ENCODE results near the gene NOTCH4. TPM values are rescaled to one million over a fixed set of nuclear protein-coding genes. Genes with fewer than 3 reads are reported as not detected.

Gene NOTCH4
- total RNA-seq, 1 experiment from 2014 or later: 2.3 TPM

GRCh38 chr6:32179766-32180405, 44.0 kb downstream of the NOTCH4 start:
- DNase-seq: no peak
- no peak overlapping the region for H4K5ac ChIP-seq (ENCODE audit: insufficient read length, low read depth, low read length)
- no peaks in the 10 kb centered on the region for H3K79me1 ChIP-seq (ENCODE audit: insufficient read depth, low read depth, low read length, poor library complexity, severe bottlenecking)
- H4K91ac ChIP-seq (ENCODE audit: insufficient read length, low read depth, low read length): no peak overlapping the region
- H3K79me2 ChIP-seq (ENCODE audit: insufficient read depth, low read length): peaks cover 9% of the 10 kb centered on the region; the same call in 1 of the 2 replicates
- no peak overlapping the region for H3K56ac ChIP-seq (ENCODE audit: insufficient read length, low read depth, low read length)
- H3K27ac ChIP-seq (ENCODE audit: insufficient read length, low read depth, low read length): no peak overlapping the region
- no peak overlapping the region for H3T11ph ChIP-seq (ENCODE audit: low read length)
- H3K4me2 ChIP-seq (ENCODE audit: insufficient read depth, insufficient read length, low read length): no peak overlapping the region
- Mint-ChIP-seq H3K27me3 (ENCODE audit: low read depth) (no peaks in the 10 kb centered on the region; the same call in 1 of the 2 replicates), H3K4me3 (peak overlapping the region; percentile 83 to 86; a peak in 4 of 5 replicates), H3K36me3 (ENCODE audit: insufficient read depth in 1 of 3, low read depth in 3 of 3) (peaks cover 22 to 52% (median 40%) of the 10 kb centered on the region in 3 experiments), H3K27ac (peak overlapping the region in 1 of 3 experiments; percentile 62; a peak in 2 of 7 replicates), H3K9me3 (no peaks in the 10 kb centered on the region; a peak in 1 of 5 replicates), H3K4me1 (peaks cover 24 to 26% of the 10 kb centered on the region in 2 experiments)
- no peak overlapping the region for H3K9ac ChIP-seq (ENCODE audit: extremely low read depth, insufficient read length, low read length)
- no peak overlapping the region for H2BK12ac ChIP-seq (ENCODE audit: insufficient read length, low read depth, low read length)
- H2BK5ac ChIP-seq (ENCODE audit: insufficient read length, low read length): no peak overlapping the region
- no CpG with 5 or more reads among the region's 10 CpGs for WGBS (ENCODE audit: extremely low coverage, insufficient read length, low lambda C conversion rate)
- no peak overlapping the region for H2BK120ac ChIP-seq (ENCODE audit: low read depth, low read length, poor library complexity, severe bottlenecking)
- no peak overlapping the region for H2AK5ac ChIP-seq (ENCODE audit: insufficient read length, low read length)
- no peak for TF ChIP-seq CTCF (conservative IDR thresholded peaks at IDR 0.05)
- H3K23me2 ChIP-seq (ENCODE audit: insufficient read length, low read depth, low read length, poor library complexity, severe bottlenecking): peaks cover 22% of the 10 kb centered on the region
- H3K4ac ChIP-seq (ENCODE audit: low read depth, low read length): no peak overlapping the region
- peaks cover under 1% of the 10 kb centered on the region; the same call in 1 of the 2 replicates for H3K4me1 ChIP-seq (ENCODE audit: insufficient read depth, low read length)
- H3K14ac ChIP-seq (ENCODE audit: insufficient read depth, low read length): no peak overlapping the region
- H2BK15ac ChIP-seq (ENCODE audit: low read depth, low read length): no peak overlapping the region
- H4K8ac ChIP-seq (replicated peaks; ENCODE audit: insufficient read length, low read depth, low read length): no peak overlapping the region
- no peaks in the 10 kb centered on the region for H3K27me3 ChIP-seq (ENCODE audit: insufficient read depth, low read length)
- no peak overlapping the region for H2AFZ ChIP-seq (ENCODE audit: low read length)
- H3K23ac ChIP-seq (ENCODE audit: insufficient read length, low read depth, low read length): no peak overlapping the region
- H2BK20ac ChIP-seq (ENCODE audit: low read depth, low read length, poor library complexity, severe bottlenecking): no peak overlapping the region
- H3K9me3 ChIP-seq (ENCODE audit: control insufficient read depth, low read depth, low read length): no peaks in the 10 kb centered on the region
- no peak overlapping the region for H3K18ac ChIP-seq (ENCODE audit: insufficient read length, low read depth, low read length)
- H4K20me1 ChIP-seq (ENCODE audit: control insufficient read depth, insufficient read depth, insufficient read length): no peaks in the 10 kb centered on the region

Measured in H9 (cell line).